ENCODE results near the gene CBX8. TPM values are rescaled to one million over a fixed set of nuclear protein-coding genes. Genes with fewer than 3 reads are reported as not detected.

Gene CBX8
- total RNA-seq, 1 donor from 2014 or later = 4.0 TPM

GRCh38 chr17:79837888-79838521 is 41.1 kb upstream of the CBX8 start:
- H3K4me3 Mint-ChIP-seq = peak overlapping the region; percentile 95
- ChIA-PET CTCF (interaction anchor here (0.6 to 1.6 kb wide), 3 partner anchors 18 to 49 kb away, joined by 3 read pairs; no protein-coding TSS in a partner anchor), POLR2A (interaction anchor here (0.6 to 7.2 kb wide), 16 partner anchors 20 to 160 kb away, joined by 3 to 212 read pairs (median 8); partner anchors contain the start of gene CBX8)
- peaks cover 63% of the 10 kb centered on the region for H3K4me1 Mint-ChIP-seq
- peaks cover 35% of the 10 kb centered on the region for H3K36me3 Mint-ChIP-seq (ENCODE audit: low read depth)
- H3K27ac Mint-ChIP-seq = peak overlapping the region; percentile 95
- no peaks in the 10 kb centered on the region for H3K9me3 Mint-ChIP-seq
- no peak for ATAC-seq (ENCODE audit: low read depth)
- no peak for TF ChIP-seq CTCF (IDR thresholded peaks at IDR 0.05)
- DNase-seq = peak; percentile 43
- peaks cover 17% of the 10 kb centered on the region for H3K27me3 Mint-ChIP-seq
- intact Hi-C loops (cut with micrococcal nuclease) = loop anchor here (2.0 to 5.0 kb wide), 7 partner anchors 41 to 309 kb away; partner anchors contain the start of genes CBX8, CCDC40, EIF4A3 and ENPP7

- H3K27ac Mint-ChIP-seq = peak overlapping the region; percentile 95
- DNase-seq (peak; percentile 59), ATAC-seq (ENCODE audit: low read depth) (peak; percentile 43)
- peaks cover 10% of the 10 kb centered on the region for H3K27me3 Mint-ChIP-seq
- no peaks in the 10 kb centered on the region for H3K9me3 Mint-ChIP-seq
- TF ChIP-seq CTCF (IDR thresholded peaks at IDR 0.05) = no peak
- ChIA-PET POLR2A (interaction anchor here (0.5 to 2.2 kb wide), 23 partner anchors 9 to 1056 kb away, joined by 3 to 18 read pairs (median 4); partner anchors contain the start of gene CBX8), CTCF (interaction anchor here (0.6 to 1.8 kb wide), 11 partner anchors 20 to 137 kb away, joined by 3 to 7 read pairs (median 3); partner anchors contain the start of gene CBX8)
- intact Hi-C loops (cut with micrococcal nuclease) = loop anchor here (5.0 kb wide), 3 partner anchors 105 to 310 kb away; partner anchors contain the start of genes CCDC40, EIF4A3, ENPP7 and TBC1D16
- peak overlapping the region; percentile 95 for H3K4me3 Mint-ChIP-seq
- H3K36me3 Mint-ChIP-seq (ENCODE audit: low read depth) = peaks cover 37% of the 10 kb centered on the region
- peaks cover 57% of the 10 kb centered on the region for H3K4me1 Mint-ChIP-seq
These were observed 40.4 kb upstream of the CBX8 start for GRCh38 chr17:79836972-79837887.

- ATAC-seq (ENCODE audit: low read depth) (no peak), DNase-seq (no peak)
- ChIA-PET CTCF (interaction anchor here (0.6 to 1.8 kb wide), 9 partner anchors 19 to 138 kb away, joined by 3 to 7 read pairs (median 3); partner anchors contain the start of gene CBX8), POLR2A (interaction anchor here (0.5 to 2.2 kb wide), 21 partner anchors 9 to 1056 kb away, joined by 3 to 18 read pairs (median 4); partner anchors contain the start of gene CBX8)
- H3K9me3 Mint-ChIP-seq = no peaks in the 10 kb centered on the region
- H3K4me1 Mint-ChIP-seq = peaks cover 53% of the 10 kb centered on the region
- peaks cover 37% of the 10 kb centered on the region for H3K36me3 Mint-ChIP-seq (ENCODE audit: low read depth)
- H3K27ac Mint-ChIP-seq = peak overlapping the region; percentile 63
- peaks cover 7% of the 10 kb centered on the region for H3K27me3 Mint-ChIP-seq
- intact Hi-C loops (cut with micrococcal nuclease) = loop anchor here (5.0 kb wide), 3 partner anchors 104 to 311 kb away; partner anchors contain the start of genes CCDC40, EIF4A3, ENPP7 and TBC1D16
- TF ChIP-seq CTCF (IDR thresholded peaks at IDR 0.05) = no peak
- H3K4me3 Mint-ChIP-seq = peak overlapping the region; percentile 95
These were observed 39.7 kb upstream of the CBX8 start for GRCh38 chr17:79836510-79836971.

- H3K36me3 Mint-ChIP-seq (ENCODE audit: low read depth) = peaks cover 38% of the 10 kb centered on the region
- no peak for TF ChIP-seq CTCF (IDR thresholded peaks at IDR 0.05)
- intact Hi-C loops (cut with micrococcal nuclease) = loop anchor here (5.0 kb wide), 3 partner anchors 104 to 311 kb away; partner anchors contain the start of genes CCDC40, EIF4A3, ENPP7 and TBC1D16
- peaks cover 7% of the 10 kb centered on the region for H3K27me3 Mint-ChIP-seq
- peak overlapping the region; percentile 19 for H3K4me3 Mint-ChIP-seq
- CTCF ChIA-PET = interaction anchor here (0.8 to 1.8 kb wide), 10 partner anchors 17 to 134 kb away, joined by 3 to 7 read pairs (median 4); partner anchors contain the start of gene CBX8
- peaks cover 51% of the 10 kb centered on the region for H3K4me1 Mint-ChIP-seq
- no peaks in the 10 kb centered on the region for H3K9me3 Mint-ChIP-seq
- POLR2A ChIA-PET = interaction anchor here (0.7 to 2.2 kb wide), 14 partner anchors 10 to 161 kb away, joined by 3 to 18 read pairs (median 4); partner anchors contain the start of gene CBX8
- H3K27ac Mint-ChIP-seq = no peak overlapping the region
- no peak for DNase-seq
- ATAC-seq (ENCODE audit: low read depth) = no peak
These were observed 39.2 kb upstream of the CBX8 start for GRCh38 chr17:79835953-79836509.
